A204.1 (cell line): ENCODE measurements around the gene EPN3.

Experiments used
- FAIRE-seq: peaks from 2 replicates; lab custom pipeline; 2012; peaks lifted over from hg19 to GRCh38; lab: Jason Lieb, UNC

EPN3 gene

DNA sequence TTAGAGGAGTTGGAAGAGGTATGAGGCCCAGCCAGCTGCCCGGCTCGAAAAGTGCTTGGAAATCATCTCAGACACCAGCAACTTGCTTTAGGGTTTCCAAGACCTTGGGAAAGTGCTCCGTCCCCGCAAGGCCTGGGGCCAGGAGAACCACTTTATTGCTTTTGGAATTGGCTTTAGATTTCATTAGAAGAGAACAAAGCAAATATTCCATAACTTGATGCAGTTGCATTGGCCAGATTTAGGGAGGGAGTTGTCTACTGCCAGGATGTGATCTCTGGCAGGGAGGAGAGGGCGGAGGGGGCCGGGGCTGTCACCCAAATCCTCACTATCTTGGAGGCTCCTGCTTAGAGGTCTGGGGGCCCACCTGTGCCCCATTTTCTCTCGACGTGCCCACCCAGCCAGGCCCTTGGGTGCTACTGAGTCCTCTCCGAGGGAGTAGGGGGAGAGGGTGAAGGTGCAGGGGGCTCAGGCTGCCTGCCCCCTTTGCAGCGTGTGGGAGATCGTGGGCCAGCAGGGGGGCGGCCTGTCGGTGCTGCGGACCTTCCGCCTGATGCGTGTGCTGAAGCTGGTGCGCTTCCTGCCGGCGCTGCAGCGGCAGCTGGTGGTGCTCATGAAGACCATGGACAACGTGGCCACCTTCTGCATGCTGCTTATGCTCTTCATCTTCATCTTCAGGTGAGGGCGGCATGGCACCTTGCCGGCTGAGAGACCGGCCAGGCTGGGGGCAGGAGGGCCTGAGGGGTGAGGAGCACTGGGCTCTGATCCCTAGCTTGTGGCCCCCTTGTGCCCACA, 58.6 kb downstream of the EPN3 start:
- no peak for FAIRE-seq

DNA sequence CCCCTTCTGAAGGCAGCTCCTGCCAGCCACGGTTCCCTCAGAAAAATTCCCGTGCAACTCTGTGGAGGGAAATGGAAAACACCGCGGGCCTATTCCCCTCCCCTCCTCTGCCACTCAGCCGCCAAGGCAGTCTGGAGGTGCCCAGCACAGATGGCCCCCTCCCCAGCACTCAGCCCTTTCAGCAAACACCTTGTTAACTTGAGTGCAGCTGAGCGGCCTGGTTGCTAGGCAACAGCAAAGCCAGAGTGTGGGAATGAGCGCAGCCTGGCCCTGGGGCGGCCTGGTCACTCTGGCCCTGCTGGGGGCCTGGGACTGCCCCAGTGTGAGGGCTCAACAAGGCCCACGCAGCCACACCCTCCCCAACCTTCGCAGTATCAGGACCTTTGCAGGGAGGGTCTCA, 60.8 kb downstream of the EPN3 start:
- FAIRE-seq: no peak
